K562 (cell line): ENCODE measurements around the gene KCNB1. TPM values are rescaled to one million over a fixed set of nuclear protein-coding genes. Genes with fewer than 3 reads are reported as not detected.

Experiments used
- BDP1 ChIP-seq: IDR thresholded peaks from 3 replicates; pipeline ENCODE4 v1.6.1; 2011; ENCODE audit not compliant: insufficient read length, insufficient read depth
- C11orf30 ChIP-seq: fragments of 450-650 bp; IDR thresholded peaks from 2 replicates; pipeline ENCODE4 v1.6.1; 2016; ENCODE audit warnings: low read depth, mild to moderate bottlenecking
- FOS ChIP-seq: IDR thresholded peaks from 3 replicates; pipeline ENCODE4 v1.6.1; 2011; ENCODE audit not compliant: insufficient read length; ENCODE audit errors: extremely low read depth
- HDAC3 ChIP-seq: fragments of 450-650 bp; IDR thresholded peaks from 2 replicates; pipeline ENCODE4 v1.6.1; 2018; ENCODE audit warnings: borderline replicate concordance, mild to moderate bottlenecking, moderate library complexity; ENCODE audit not compliant: partially characterized antibody
- JUN ChIP-seq, 2 experiments: sonication (generic) in 1 of 2; formaldehyde crosslinking in 1 of 2; IDR thresholded peaks; 2 replicates each; pipeline versions ENCODE4 v1.6.1 to v1.8.0; 2012 to 2022; ENCODE audit warnings: borderline replicate concordance in 2 of 2, mild to moderate bottlenecking in 2 of 2, improper control_type of control experiment in 1 of 2, low read depth in 1 of 2, low read length in 1 of 2, missing genetic modification reagents in 1 of 2
- MAZ ChIP-seq, 2 experiments: fragments of 450-650 bp in 1 of 2; sonication (generic) in 1 of 2; formaldehyde crosslinking; IDR thresholded peaks in 1 of 2; conservative IDR thresholded peaks in 1 of 2; 2 replicates each; pipeline versions ENCODE4 v1.4.0 to v1.5.0; 2020; ENCODE audit warnings: mild to moderate bottlenecking in 1 of 2, missing genetic modification reagents in 1 of 2
- NFE2 ChIP-seq: IDR thresholded peaks from 2 replicates; pipeline ENCODE4 v1.6.1; 2014; ENCODE audit warnings: antibody characterized with exemption, low read depth
- SREBF2 ChIP-seq: sonication (generic); formaldehyde crosslinking; IDR thresholded peaks from 2 replicates; pipeline ENCODE4 v1.4.0; 2020; ENCODE audit warnings: mild to moderate bottlenecking, missing genetic modification reagents
- SUPT5H ChIP-seq: fragments of 450-650 bp; IDR thresholded peaks from 2 replicates; pipeline ENCODE4 v1.6.1; 2016
- TOE1 ChIP-seq, 2 experiments: fragments of 450-650 bp in 1 of 2; sonication (generic) in 1 of 2; formaldehyde crosslinking in 1 of 2; IDR thresholded peaks; 2 replicates each; pipeline versions ENCODE4 v1.7.1 to v1.8.0; 2016 to 2022; ENCODE audit warnings: borderline replicate concordance in 2 of 2, mild to moderate bottlenecking in 2 of 2, antibody characterized with exemption in 1 of 2, inconsistent platforms in 1 of 2, low read depth in 1 of 2, missing genetic modification reagents in 1 of 2, moderate library complexity in 1 of 2
- TRIM28 ChIP-seq: fragments of 450-650 bp; IDR thresholded peaks from 2 replicates; pipeline ENCODE4 v1.6.1; 2017
- ZNF24 ChIP-seq: fragments of 450-650 bp; IDR thresholded peaks from 2 replicates; pipeline ENCODE4 v1.6.1; 2016
- ZNF76 ChIP-seq: fragments of 250-450 bp; sonication (Bioruptor Pico); IDR thresholded peaks from 2 replicates; pipeline ENCODE4 v1.4.0; 2020; ENCODE audit warnings: mild to moderate bottlenecking, moderate library complexity, borderline replicate concordance
- polyA plus RNA-seq, 8 experiments: library from polyadenylated mRNA; depleted of rRNA in 4 of 8; stranded (reverse) in 5 of 8; unstranded in 3 of 8; fragments of >200 nt; fragmentation: Nextera tagmentation in 2 of 8; fragmentation: Illumina TruSeq in 1 of 8; extraction: Ambion mirVana in 2 of 8; extraction: Trizol in 1 of 8; gene quantifications; 2 replicates each; pipeline versions ENCODE4 v1.2.1 to v1.2.3, GENCODE V29; 2011 to 2014; ENCODE audit warnings: inconsistent platforms in 1 of 8, missing spikeins in 1 of 8
- total RNA-seq, 7 experiments: library from RNA; depleted of rRNA in 6 of 7; stranded (reverse); fragments of >200 nt in 6 of 7; fragmentation: Illumina TruSeq in 2 of 7; extraction: Trizol in 2 of 7; gene quantifications; 2 replicates each; pipeline versions ENCODE4 v1.2.1 to v1.2.3, GENCODE V29; 2011 to 2021; ENCODE audit warnings: low replicate concordance in 1 of 7
- TF ChIP-seq, protein P1 (sequence below): fragments of 250-450 bp; sonication (Bioruptor Pico); IDR thresholded peaks from 2 replicates; pipeline ENCODE4 v1.8.0; 2022; ENCODE audit warnings: moderate library complexity, mild to moderate bottlenecking, inconsistent platforms
- TF ChIP-seq, protein P2 (sequence below), 3 experiments: IDR thresholded peaks in 2 of 3; conservative IDR thresholded peaks in 1 of 3; 2 replicates each; pipeline ENCODE4 v1.5.1; 2011 to 2012; ENCODE audit warnings: low read length in 3 of 3, mild to moderate bottlenecking in 3 of 3, control low read depth in 2 of 3, improper control_type of control experiment in 1 of 3, inconsistent platforms in 1 of 3, low read depth in 1 of 3, mixed read lengths in 1 of 3, moderate library complexity in 1 of 3; ENCODE audit not compliant: insufficient read depth in 2 of 3
- TF ChIP-seq, protein P3 (sequence below): fragments of 250-450 bp; sonication (Bioruptor Pico); IDR thresholded peaks from 2 replicates; pipeline ENCODE4 v1.4.0; 2020; ENCODE audit warnings: mild to moderate bottlenecking

Gene KCNB1
- total and polyA plus RNA-seq, 9 of the 15 experiments (the other 6 are each of a cell fraction or from before 2014, with no cell fraction given), result 0.01 to 0.06 TPM; not detected in 7

DNA sequence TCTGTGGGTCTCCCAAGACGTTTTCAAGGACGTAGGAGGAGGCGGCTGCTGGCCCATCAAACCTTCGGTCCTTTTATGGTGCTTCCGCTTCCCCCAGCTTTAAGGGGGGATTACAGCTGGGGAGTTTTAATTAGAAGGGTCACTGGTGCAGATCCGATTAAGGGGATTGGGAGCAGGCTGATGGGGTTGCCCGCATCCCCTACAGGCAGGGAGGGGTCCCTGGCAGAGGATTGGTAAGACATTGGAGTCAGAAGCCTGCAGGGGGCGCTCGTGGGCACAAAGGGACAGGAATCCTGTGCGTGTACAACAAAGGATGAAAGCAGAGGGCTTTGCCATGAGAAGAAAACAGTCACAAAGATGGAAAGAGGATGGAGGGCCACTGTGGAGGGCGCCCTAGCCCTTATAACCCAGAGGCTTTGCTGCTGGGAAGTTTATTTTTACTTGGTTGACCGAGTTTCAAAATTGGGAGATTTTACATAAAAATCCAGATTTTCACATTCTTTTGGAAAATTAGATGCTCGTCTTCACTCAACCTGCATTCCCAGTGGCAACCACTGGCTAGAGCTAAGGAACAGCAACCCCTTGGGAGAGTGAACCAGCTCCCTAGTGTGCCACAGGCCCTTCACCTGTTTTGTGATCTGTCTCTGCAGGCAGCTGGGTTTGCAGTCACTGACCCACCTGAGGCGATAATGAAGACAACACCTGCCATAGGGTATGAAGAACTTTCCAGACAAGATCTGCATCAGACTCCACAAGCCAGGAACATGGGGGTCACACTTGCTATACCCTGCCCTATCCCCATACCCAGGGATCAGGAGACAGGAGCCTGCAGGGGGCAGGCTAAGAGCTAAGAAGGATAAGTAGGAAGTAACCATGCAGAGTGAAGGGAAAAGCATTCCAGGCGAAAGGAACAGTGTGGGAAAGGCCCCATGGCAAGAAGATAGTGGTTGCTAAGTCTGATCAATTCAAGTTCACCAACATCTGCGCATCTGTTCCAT is 97.7 kb downstream of the KCNB1 start (continued):
- no peak for TF ChIP-seq ZNF76 (CRISPR knock-in tag)
- no peak for TF ChIP-seq ZNF24
- TF ChIP-seq TOE1 (IDR thresholded peaks at IDR 0.05; ENCODE audit: borderline replicate concordance), result no peak
- no peak for TF ChIP-seq TOE1 (CRISPR knock-in tag; IDR thresholded peaks at IDR 0.05; ENCODE audit: borderline replicate concordance, low read depth)
- TF ChIP-seq, protein P1, sequence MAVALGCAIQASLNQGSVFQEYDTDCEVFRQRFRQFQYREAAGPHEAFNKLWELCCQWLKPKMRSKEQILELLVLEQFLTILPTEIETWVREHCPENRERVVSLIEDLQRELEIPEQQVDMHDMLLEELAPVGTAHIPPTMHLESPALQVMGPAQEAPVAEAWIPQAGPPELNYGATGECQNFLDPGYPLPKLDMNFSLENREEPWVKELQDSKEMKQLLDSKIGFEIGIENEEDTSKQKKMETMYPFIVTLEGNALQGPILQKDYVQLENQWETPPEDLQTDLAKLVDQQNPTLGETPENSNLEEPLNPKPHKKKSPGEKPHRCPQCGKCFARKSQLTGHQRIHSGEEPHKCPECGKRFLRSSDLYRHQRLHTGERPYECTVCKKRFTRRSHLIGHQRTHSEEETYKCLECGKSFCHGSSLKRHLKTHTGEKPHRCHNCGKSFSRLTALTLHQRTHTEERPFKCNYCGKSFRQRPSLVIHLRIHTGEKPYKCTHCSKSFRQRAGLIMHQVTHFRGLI (CRISPR knock-in tag), result no peak
- TF ChIP-seq SREBF2, result no peak
- no peak for TF ChIP-seq C11orf30
- TF ChIP-seq NFE2, result no peak
- no peak for TF ChIP-seq JUN (IDR thresholded peaks at IDR 0.05; ENCODE audit: borderline replicate concordance, low read depth, low read length)
- TF ChIP-seq JUN (CRISPR knock-in tag; IDR thresholded peaks at IDR 0.05; ENCODE audit: borderline replicate concordance), result no peak
- no peak for TF ChIP-seq TRIM28
- TF ChIP-seq, protein P2, sequence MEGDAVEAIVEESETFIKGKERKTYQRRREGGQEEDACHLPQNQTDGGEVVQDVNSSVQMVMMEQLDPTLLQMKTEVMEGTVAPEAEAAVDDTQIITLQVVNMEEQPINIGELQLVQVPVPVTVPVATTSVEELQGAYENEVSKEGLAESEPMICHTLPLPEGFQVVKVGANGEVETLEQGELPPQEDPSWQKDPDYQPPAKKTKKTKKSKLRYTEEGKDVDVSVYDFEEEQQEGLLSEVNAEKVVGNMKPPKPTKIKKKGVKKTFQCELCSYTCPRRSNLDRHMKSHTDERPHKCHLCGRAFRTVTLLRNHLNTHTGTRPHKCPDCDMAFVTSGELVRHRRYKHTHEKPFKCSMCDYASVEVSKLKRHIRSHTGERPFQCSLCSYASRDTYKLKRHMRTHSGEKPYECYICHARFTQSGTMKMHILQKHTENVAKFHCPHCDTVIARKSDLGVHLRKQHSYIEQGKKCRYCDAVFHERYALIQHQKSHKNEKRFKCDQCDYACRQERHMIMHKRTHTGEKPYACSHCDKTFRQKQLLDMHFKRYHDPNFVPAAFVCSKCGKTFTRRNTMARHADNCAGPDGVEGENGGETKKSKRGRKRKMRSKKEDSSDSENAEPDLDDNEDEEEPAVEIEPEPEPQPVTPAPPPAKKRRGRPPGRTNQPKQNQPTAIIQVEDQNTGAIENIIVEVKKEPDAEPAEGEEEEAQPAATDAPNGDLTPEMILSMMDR (IDR thresholded peaks at IDR 0.05 in 2 of 3, conservative IDR thresholded peaks at IDR 0.05 in 1 of 3; ENCODE audit: insufficient read depth in 2 of 3, low read depth in 1 of 3, low read length in 3 of 3), result peak; percentile 77 to 91 (median 90)
- no peak for TF ChIP-seq HDAC3
- TF ChIP-seq BDP1, result no peak
- 0 out of 4 replicates have a peak, but pooled peaks of 1 of the 2 experiments have one; percentile 44 for TF ChIP-seq MAZ (CRISPR knock-in tag; conservative IDR thresholded peaks at IDR 0.05 in 1 of 2, IDR thresholded peaks at IDR 0.05 in 1 of 2)
- no peak for TF ChIP-seq FOS
- no peak for TF ChIP-seq SUPT5H
- TF ChIP-seq, protein P3, sequence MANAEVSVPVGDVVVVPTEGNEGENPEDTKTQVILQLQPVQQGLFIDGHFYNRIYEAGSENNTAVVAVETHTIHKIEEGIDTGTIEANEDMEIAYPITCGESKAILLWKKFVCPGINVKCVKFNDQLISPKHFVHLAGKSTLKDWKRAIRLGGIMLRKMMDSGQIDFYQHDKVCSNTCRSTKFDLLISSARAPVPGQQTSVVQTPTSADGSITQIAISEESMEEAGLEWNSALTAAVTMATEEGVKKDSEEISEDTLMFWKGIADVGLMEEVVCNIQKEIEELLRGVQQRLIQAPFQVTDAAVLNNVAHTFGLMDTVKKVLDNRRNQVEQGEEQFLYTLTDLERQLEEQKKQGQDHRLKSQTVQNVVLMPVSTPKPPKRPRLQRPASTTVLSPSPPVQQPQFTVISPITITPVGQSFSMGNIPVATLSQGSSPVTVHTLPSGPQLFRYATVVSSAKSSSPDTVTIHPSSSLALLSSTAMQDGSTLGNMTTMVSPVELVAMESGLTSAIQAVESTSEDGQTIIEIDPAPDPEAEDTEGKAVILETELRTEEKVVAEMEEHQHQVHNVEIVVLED (CRISPR knock-in tag), result no peak
